D341Med (cell line): ENCODE results near the gene LRRFIP2.

Experiments
- DNase-seq: peaks from one replicate; pipeline ENCODE4 v3.0.0; 2012; ENCODE audit warnings: low spot score

LRRFIP2 gene

DNA sequence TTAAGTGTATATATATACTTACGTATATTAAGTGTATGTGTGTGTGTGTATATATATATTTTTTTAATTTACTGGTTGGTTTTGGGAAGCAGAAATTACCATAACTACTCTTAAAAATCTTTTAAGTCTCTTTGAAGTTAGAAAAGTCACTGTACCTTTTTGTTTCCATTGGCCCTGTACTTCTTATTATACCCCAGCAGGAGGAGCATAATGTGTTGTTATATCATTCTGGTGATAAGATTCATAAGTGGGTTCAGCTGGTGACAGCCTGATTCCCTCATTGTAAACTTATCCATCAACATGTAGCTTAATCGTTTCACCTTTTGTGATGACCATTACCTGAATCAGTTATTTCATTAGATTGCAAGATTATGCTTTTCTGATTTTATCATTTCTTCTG is 150.3 kb downstream of the LRRFIP2 start:
- no peak for DNase-seq

DNA sequence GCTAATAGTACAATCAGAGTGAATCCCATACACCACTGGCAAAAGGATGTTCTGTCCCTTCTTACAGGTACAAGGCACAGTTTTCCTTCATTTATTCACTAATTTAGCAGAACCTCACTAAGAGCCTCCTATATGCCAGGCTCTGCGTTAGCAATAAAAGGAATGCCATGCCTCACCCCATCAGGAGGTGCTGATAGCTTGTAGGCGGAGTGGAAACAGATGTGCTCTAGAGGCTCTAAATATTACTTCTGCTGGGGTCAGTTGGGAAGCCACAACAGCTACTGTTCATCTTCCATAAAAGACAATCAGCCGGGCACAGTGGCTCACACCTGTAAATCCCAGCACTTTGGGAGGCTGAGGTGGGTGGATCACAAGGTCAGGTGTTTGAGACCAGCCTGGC is 156.7 kb downstream of the LRRFIP2 start:
- DNase-seq: no peak

DNA sequence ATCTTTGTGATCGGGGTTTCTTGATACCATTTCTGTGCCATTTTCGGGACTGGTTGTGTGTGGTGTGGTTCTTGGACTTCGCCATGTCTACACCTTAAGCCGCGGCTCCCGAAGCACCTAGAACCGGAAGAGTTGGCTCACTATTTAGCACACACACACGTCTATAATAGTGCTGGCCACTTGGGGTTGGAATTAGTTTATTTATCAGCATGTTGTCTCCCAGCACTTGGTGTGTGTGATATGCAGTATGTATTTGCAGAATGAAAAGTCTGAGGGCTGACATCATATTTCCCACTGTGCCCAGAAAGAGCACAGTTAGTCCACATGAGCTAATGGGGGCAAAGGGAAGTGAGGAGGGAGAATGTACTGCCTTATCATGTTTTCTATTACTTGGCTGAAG is 157.5 kb downstream of the LRRFIP2 start:
- DNase-seq: no peak

DNA sequence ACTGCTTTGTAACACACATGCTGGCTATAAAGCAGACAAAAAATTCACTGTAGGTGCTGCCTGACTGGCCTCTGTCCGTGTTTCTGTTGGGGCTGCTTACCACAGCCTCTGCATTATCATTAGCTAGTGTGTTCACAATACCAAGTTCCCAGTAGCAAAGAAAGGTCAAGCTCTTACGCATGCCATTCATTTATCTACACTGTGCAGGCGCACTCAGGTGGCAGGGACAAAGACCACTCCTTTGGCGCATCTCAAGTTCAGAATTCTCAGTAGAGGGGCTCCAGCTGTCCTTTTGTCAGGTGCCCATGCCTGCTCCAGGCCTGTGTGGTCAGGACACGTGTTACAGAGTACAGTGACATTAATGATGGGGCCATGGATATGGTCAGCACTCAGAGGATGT is 158.7 kb downstream of the LRRFIP2 start:
- no peak for DNase-seq

DNA sequence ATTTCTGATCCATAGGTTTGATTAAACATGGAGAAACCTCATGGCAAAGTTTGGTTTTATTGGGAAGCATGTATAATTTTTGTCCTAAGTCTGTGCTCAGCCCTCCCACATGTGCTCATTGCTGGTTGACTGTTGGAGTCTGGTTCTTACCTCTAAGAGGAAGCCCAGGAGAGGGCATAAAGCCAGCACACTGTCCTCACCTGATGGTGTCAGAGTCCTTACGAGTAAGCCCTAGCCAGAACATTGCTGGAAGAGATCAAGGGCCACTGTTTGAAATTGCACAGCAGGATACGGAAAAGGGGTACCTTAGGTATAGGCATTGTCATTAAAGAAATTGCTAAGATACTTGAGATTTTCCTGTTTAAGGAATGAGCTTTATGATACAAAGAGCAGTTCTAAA is 159.8 kb downstream of the LRRFIP2 start:
- DNase-seq: no peak
